Stimulated activated CD8-positive, alpha-beta memory T cell treated with anti-CD3 and anti-CD28 coated beads, Interleukin-2, amount 100 ng/mL, for 48 hours (primary cell): ENCODE data around the gene RDH11.
"Not testable (repeated sequence)": the region's sequence is repeated elsewhere in the genome, so short reads cannot be mapped to it uniquely, and the experiment has no call there.

Experiments
- DNase-seq, 2 donors: peaks; one replicate each; pipeline ENCODE4 v3.0.0-alpha.2; 2020; ENCODE audit warnings: low read depth in 2 of 2

Gene RDH11

GRCh38 chr14:67695394-67695949 lies at the start of gene RDH11:
RDH11 (minus strand) TSS chr14:67695764; CDS start chr14:67695703, 61 bp downstream.
- DNase-seq: peak; percentile 60 to 71

- no peak for DNase-seq
Measured at GRCh38 chr14:67744046-67744445, 48.5 kb upstream of the RDH11 start.

GRCh38 chr14:67738740-67739504 lies 43.4 kb upstream of the RDH11 start:
- no peak for DNase-seq

- no peak for DNase-seq
Measured at GRCh38 chr14:67736771-67737170, 41.2 kb upstream of the RDH11 start.

- DNase-seq: no peak
Measured at GRCh38 chr14:67735336-67736147, 40.0 kb upstream of the RDH11 start.

- DNase-seq: no peak
Measured at GRCh38 chr14:67734675-67735074, 39.1 kb upstream of the RDH11 start.

GRCh38 chr14:67733616-67734015 lies 38.1 kb upstream of the RDH11 start:
- DNase-seq: no peak

GRCh38 chr14:67729072-67729885 lies 33.7 kb upstream of the RDH11 start:
- no peak for DNase-seq

- no peak for DNase-seq
Measured at GRCh38 chr14:67728258-67728657, 32.7 kb upstream of the RDH11 start.

GRCh38 chr14:67727361-67727760 lies 31.8 kb upstream of the RDH11 start:
- no peak for DNase-seq

- no peak for DNase-seq
Measured at GRCh38 chr14:67725171-67725570, 29.6 kb upstream of the RDH11 start.

- no peak for DNase-seq
Measured at GRCh38 chr14:67722293-67722692, 26.7 kb upstream of the RDH11 start.

GRCh38 chr14:67721875-67722274 lies 26.3 kb upstream of the RDH11 start:
- no peak for DNase-seq

- DNase-seq: no peak
Measured at GRCh38 chr14:67719866-67720265, 24.3 kb upstream of the RDH11 start.

- DNase-seq: not testable (repeated sequence)
Measured at GRCh38 chr14:67719385-67719784, 23.8 kb upstream of the RDH11 start.

- DNase-seq: no peak
Measured at GRCh38 chr14:67718265-67718664, 22.7 kb upstream of the RDH11 start.

- no peak for DNase-seq
Measured at GRCh38 chr14:67717048-67717447, 21.5 kb upstream of the RDH11 start.

GRCh38 chr14:67710209-67710608 lies 14.6 kb upstream of the RDH11 start:
- DNase-seq: no peak

- not testable (repeated sequence) for DNase-seq
Measured at GRCh38 chr14:67709796-67710195, 14.2 kb upstream of the RDH11 start.

- DNase-seq: not testable (repeated sequence)
Measured at GRCh38 chr14:67709346-67709745, 13.8 kb upstream of the RDH11 start.

- DNase-seq: no peak
Measured at GRCh38 chr14:67705211-67705610, 9.6 kb upstream of the RDH11 start.
